Testis (tissue), 5 donors: ENCODE results near the gene PUSL1. TPM values are rescaled to one million over a fixed set of nuclear protein-coding genes. Genes with fewer than 3 reads are reported as not detected.

Source experiments
- DNase-seq: peaks from one replicate; pipeline ENCODE4 v3.0.0-alpha.2; 2019
- H3K27ac ChIP-seq, 2 donors: fragments of 200-600 bp; sonication (generic); one replicate each; pipeline ENCODE4 v1.5.1; 2019
- H3K27me3 ChIP-seq: fragments of 200-600 bp; sonication (generic); one replicate; pipeline ENCODE4 v1.5.1; 2019
- H3K36me3 ChIP-seq: fragments of 200-600 bp; sonication (generic); one replicate; pipeline ENCODE4 v1.5.1; 2017; ENCODE audit warnings: low read depth; ENCODE audit errors: missing control alignments
- H3K4me1 ChIP-seq: fragments of 200-600 bp; sonication (generic); one replicate; pipeline ENCODE4 v1.5.1; 2019
- H3K4me3 ChIP-seq, 2 donors: fragments of 200-600 bp; sonication (generic); one replicate each; pipeline ENCODE4 v1.5.1; 2017 to 2019
- H3K9me3 ChIP-seq: fragments of 200-600 bp; sonication (generic); one replicate; pipeline ENCODE4 v1.5.1; 2017
- CTCF ChIP-seq, 3 experiments: fragments of 450-650 bp in 2 of 3; fragments of 200-600 bp in 1 of 3; sonication (generic) in 1 of 3; IDR thresholded peaks; one replicate each; pipeline ENCODE4 v1.5.1; 2016 to 2019; ENCODE audit warnings: antibody characterized with exemption in 3 of 3, mild to moderate bottlenecking in 2 of 3, moderate library complexity in 1 of 3
- POLR2A ChIP-seq: fragments of 450-650 bp; IDR thresholded peaks from one replicate; pipeline ENCODE4 v1.6.1; 2017; ENCODE audit warnings: antibody characterized with exemption, mild to moderate bottlenecking, moderate library complexity
- WGBS, 2 donors: methylation state at CpG; one replicate each; pipeline ENCODE4 v1.1.5; 2018; 5-methylcytosine and 5-hydroxymethylcytosine counted together
- intact Hi-C: fragments of 100-400 bp; cut with DNase I; formaldehyde crosslinking; loops from one replicate; pipeline ENCODE4 v1.15.1; 2023; ENCODE audit warnings: low total_unique reads
- long read RNA-seq, 2 donors: transcript quantifications; one replicate each; lab custom pipeline, GENCODE V29; 2026
- polyA plus RNA-seq: library from polyadenylated mRNA; stranded (reverse); fragments of 350-450 nt; fragmentation: Illumina TruSeq; extraction: RNeasy Lipid Tissue Mini Kit (QIAGEN cat#74804); gene quantifications from one replicate; pipeline ENCODE4 v1.2.3, GENCODE V29; 2014; ENCODE audit warnings: low read depth, low replicate concordance; ENCODE audit not compliant: insufficient read depth
- total RNA-seq, 2 donors: library from RNA; depleted of rRNA; stranded (reverse); fragments of >200 nt; gene quantifications; one replicate each; pipeline ENCODE4 v1.2.3, GENCODE V29; 2016

Gene PUSL1
- total RNA-seq (10 to 100 TPM; 35.4 to 39.0 TPM), polyA plus RNA-seq (12.4 TPM)
- long read RNA-seq, donor 1, partial matches to known transcripts: 0 of 1 reads
- long read RNA-seq, donor 1, other reads (novel, unspliced or antisense): 0 of 1 reads
- long read RNA-seq, donor 2, transcript PUSL1-201 (8 exons, 1,287 nt): major isoform, 5 of 18 reads
- long read RNA-seq, donor 2, partial matches to known transcripts: 13 of 18 reads
- long read RNA-seq, donor 2, other reads (novel, unspliced or antisense): 0 of 18 reads

DNA sequence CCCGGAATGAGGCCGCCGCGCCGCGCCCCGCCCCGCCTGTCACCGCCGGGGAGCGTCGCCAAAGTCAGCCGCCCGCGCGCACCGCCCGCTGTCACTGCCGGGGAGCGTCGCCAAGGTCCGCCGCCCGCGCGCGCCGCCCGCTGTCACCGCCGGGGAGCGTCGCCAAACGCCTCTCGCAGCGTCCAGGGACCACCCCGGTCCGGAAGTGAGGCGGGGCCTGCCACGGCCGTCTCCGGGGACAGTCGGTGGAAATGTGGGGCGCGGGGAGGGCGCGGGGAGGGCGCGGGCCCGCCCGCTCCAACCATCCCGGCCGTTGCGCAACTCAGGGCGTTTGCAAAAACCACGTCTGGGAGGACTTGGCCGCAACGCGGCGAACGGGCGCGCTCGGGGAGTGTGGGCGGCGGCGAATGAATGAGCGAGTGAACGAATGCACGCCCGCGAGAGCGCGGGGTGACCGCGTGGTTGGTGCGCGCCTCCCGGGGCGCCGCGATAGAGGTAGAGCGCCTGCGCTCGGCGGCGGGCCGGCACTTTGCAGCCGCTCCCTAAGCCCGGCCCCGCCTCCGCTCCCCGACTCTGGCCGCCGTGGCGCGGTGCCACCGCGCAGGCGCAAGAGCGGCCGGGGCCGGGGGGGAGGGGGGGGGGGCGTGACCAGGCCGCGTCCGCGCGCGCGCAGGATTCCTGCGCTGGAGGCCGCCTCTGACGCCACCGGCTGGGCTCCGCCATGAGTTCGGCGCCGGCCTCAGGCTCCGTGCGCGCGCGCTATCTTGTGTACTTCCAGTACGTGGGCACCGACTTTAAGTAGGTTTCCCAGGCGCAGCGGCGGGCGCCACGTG lies at the start of gene PUSL1, which contains the start of gene ACAP3:
Gene PUSL1 (plus strand): TSS at position 675 of the 833 bp plus-strand sequence. CDS start 47 bp downstream, at position 722.
Gene ACAP3 (minus strand): TSS at position 8 of the 833 bp plus-strand sequence. CDS start 115 bp downstream, outside the sequence.
- H3K9me3 ChIP-seq: no peaks in the 10 kb centered on the region
- no peaks in the 10 kb centered on the region for H3K36me3 ChIP-seq
- DNase-seq: peak; percentile 88
- 0 to 1% methylated on average over 4 to 85 of the region's 131 CpGs for WGBS, 2 donors
- TF ChIP-seq POLR2A (no peak), CTCF (IDR thresholded peaks at IDR 0.05) (peak in 2 of 3 experiments; percentile 3 to 15)
- peaks cover 40% of the 10 kb centered on the region for H3K4me1 ChIP-seq
- H3K27me3 ChIP-seq: no peaks in the 10 kb centered on the region
- peak within 1 kb of the TSS; percentile 91 to 92 for H3K27ac ChIP-seq
- H3K4me3 ChIP-seq: peak within 1 kb of the TSS; percentile 87 to 89
- intact Hi-C loops: no loop called here

DNA sequence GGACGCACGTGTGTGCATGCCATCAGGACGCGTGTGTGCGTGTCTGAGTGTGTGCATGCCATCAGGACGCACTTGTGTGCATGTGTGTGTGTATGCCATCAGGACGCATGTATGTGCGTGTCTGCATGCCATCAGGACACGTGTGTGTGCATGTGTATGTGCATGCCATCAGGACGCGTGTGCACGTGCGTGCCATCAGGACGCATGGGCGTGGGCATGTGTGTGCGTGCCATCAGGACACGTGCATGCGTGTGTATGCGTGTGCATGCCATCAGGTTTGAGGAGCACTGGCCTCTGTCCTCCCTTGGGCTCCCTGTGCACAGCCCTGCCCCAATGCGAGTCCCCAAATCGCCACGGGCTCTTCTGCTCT lies 49.3 kb upstream of the PUSL1 start:
- whole genome bisulfite sequencing, 2 donors: 93 to 96% methylated on average over 20 to 22 of the region's 22 CpGs
- H3K4me1 ChIP-seq: no peaks in the 10 kb centered on the region
- TF ChIP-seq CTCF (IDR thresholded peaks at IDR 0.05) (no peak), POLR2A (no peak)
- H3K27me3 ChIP-seq: no peaks in the 10 kb centered on the region
- DNase-seq: no peak
- no peaks in the 10 kb centered on the region for H3K9me3 ChIP-seq
- H3K27ac ChIP-seq: no peak overlapping the region
- intact Hi-C loops: no loop called here
- H3K4me3 ChIP-seq: no peak overlapping the region
- H3K36me3 ChIP-seq: no peaks in the 10 kb centered on the region

DNA sequence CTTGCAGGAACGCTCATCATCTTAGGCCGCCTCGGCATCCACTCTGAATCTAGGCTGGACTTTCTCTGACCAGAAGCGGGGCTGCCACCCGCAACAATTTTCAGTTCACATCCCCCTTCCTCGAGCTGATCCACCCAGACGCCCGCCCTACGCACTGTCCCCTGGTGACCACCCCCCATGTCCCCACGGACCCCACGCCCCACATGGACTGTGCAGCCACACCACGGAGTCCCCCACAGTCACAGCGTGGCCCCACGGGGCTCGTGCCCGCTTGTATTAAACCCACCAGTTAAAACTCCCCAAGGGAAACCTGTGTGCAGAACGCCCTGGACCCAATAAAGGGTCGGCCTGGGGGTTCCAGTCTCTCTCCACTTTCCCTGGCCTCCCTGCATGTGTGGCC lies 48.9 kb upstream of the PUSL1 start:
- Histone ChIP-seq H3K4me3 (no peak overlapping the region), H3K36me3 (no peaks in the 10 kb centered on the region), H3K9me3 (no peaks in the 10 kb centered on the region), H3K4me1 (no peaks in the 10 kb centered on the region), H3K27me3 (no peaks in the 10 kb centered on the region), H3K27ac (no peak overlapping the region)
- TF ChIP-seq CTCF (IDR thresholded peaks at IDR 0.05): no peak
- TF ChIP-seq POLR2A: no peak
- WGBS, 2 donors: 94 to 96% methylated on average over 18 of the region's 18 CpGs
- intact Hi-C loops: no loop called here
- no peak for DNase-seq

- intact Hi-C loops: no loop called here
- TF ChIP-seq CTCF (IDR thresholded peaks at IDR 0.05) (no peak), POLR2A (no peak)
- no peak overlapping the region for H3K27ac ChIP-seq
- H3K36me3 ChIP-seq: no peaks in the 10 kb centered on the region
- no peaks in the 10 kb centered on the region for H3K4me1 ChIP-seq
- no peaks in the 10 kb centered on the region for H3K27me3 ChIP-seq
- no peak overlapping the region for H3K4me3 ChIP-seq
- DNase-seq: no peak
- 78 to 83% methylated on average over 24 to 26 of the region's 26 CpGs for WGBS, 2 donors
- no peaks in the 10 kb centered on the region for H3K9me3 ChIP-seq
Measured at GRCh38 chr1:1259951-1260600, 48.3 kb upstream of the PUSL1 start.
